MV-4-11 (cell line): ENCODE data around the gene LRRFIP2.
A peak's percentile ranks its signal among the peaks of the same experiment; 100 is the strongest.

ENCODE experiments used
- DNase-seq: peaks from one replicate; lab custom pipeline; 2025; lab: John Stamatoyannopoulos, UW

Gene LRRFIP2

GRCh38 chr3:37025561-37026335 is 148.6 kb downstream of the LRRFIP2 start:
- no peak for DNase-seq

GRCh38 chr3:37024820-37025405 is 149.5 kb downstream of the LRRFIP2 start:
- peak; percentile 95 for DNase-seq

- no peak for DNase-seq
Measured at GRCh38 chr3:37024092-37024491, 150.3 kb downstream of the LRRFIP2 start.

GRCh38 chr3:37017683-37018082 is 156.7 kb downstream of the LRRFIP2 start:
- DNase-seq, result no peak

- no peak for DNase-seq
Measured at GRCh38 chr3:37016903-37017302, 157.5 kb downstream of the LRRFIP2 start.

- DNase-seq, result no peak
Measured at GRCh38 chr3:37015642-37016041, 158.7 kb downstream of the LRRFIP2 start.

- DNase-seq, result no peak
Measured at GRCh38 chr3:37014620-37015019, 159.8 kb downstream of the LRRFIP2 start.
